Measurements from ENCODE around the gene KRT39.

The KRT39 gene

DNA sequence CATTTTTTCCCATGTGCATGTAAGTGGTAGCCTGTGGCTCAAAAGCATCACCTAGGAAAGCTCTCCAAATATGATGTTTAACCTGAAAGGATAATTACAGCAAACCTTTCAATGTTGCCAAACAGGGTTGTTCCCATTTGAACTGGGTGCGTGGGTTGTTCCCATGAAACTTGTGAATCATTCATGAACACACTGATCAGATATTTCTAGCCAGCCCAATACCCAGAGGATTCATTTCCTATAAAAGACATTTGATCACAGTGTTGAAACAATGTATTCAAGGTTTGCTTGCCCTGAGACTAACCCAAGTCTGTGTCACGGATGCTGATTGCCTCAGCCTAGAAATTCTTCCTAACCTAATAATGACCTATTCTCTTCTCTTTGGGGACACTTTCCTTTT lies 12.9 kb downstream of the KRT39 start:
- H3K4me3 ChIP-seq (ENCODE audit: low read depth, low read length): no peak overlapping the region
- TF ChIP-seq, protein P1, sequence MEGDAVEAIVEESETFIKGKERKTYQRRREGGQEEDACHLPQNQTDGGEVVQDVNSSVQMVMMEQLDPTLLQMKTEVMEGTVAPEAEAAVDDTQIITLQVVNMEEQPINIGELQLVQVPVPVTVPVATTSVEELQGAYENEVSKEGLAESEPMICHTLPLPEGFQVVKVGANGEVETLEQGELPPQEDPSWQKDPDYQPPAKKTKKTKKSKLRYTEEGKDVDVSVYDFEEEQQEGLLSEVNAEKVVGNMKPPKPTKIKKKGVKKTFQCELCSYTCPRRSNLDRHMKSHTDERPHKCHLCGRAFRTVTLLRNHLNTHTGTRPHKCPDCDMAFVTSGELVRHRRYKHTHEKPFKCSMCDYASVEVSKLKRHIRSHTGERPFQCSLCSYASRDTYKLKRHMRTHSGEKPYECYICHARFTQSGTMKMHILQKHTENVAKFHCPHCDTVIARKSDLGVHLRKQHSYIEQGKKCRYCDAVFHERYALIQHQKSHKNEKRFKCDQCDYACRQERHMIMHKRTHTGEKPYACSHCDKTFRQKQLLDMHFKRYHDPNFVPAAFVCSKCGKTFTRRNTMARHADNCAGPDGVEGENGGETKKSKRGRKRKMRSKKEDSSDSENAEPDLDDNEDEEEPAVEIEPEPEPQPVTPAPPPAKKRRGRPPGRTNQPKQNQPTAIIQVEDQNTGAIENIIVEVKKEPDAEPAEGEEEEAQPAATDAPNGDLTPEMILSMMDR (IDR thresholded peaks at IDR 0.05; ENCODE audit: borderline replicate concordance, insufficient read depth, low read depth, low read length): no peak

DNA sequence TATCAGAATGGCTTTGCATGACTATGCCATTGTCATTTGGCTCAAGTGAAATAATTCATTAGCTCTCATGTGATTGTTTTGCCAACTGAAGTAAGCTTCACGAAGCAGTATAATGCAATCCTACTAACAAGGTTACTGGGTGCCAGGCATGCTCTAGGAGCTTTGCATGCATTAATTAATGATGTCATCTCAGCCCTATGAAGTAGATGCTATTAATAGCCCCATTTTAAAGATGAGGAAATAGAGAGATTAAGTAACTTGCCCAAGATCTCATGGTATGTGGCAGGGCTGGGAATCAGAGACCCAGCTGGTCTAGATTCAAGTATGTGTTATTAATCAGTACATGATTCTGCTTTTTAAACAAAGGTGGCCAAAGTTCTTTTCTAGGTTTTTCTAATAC lies 14.1 kb downstream of the KRT39 start:
- TF ChIP-seq, protein P1 (IDR thresholded peaks at IDR 0.05; ENCODE audit: borderline replicate concordance, insufficient read depth, low read depth, low read length): no peak
- no peak overlapping the region for H3K4me3 ChIP-seq (ENCODE audit: low read depth, low read length)

DNA sequence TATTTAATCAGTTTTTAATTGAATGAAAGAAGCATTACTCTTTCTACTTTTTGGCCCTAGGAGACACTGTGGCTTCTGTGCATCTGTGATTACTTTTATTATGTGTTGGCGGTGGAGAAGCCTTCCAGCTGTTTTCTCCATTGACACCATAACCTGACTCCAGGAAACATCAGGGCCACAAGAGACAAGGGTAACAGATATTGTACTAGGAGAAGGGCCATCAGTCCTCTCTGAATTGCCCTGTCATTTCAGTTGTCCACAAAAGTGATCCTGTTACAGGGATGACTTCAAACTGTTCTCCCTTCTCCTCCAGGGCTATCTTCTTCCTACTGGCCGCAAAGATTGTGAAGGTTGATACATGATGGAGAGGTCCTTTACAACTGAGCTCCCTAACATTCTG lies 14.6 kb downstream of the KRT39 start:
- H3K4me3 ChIP-seq (ENCODE audit: low read depth, low read length): no peak overlapping the region
- TF ChIP-seq, protein P1 (IDR thresholded peaks at IDR 0.05; ENCODE audit: borderline replicate concordance, insufficient read depth, low read depth, low read length): no peak

DNA sequence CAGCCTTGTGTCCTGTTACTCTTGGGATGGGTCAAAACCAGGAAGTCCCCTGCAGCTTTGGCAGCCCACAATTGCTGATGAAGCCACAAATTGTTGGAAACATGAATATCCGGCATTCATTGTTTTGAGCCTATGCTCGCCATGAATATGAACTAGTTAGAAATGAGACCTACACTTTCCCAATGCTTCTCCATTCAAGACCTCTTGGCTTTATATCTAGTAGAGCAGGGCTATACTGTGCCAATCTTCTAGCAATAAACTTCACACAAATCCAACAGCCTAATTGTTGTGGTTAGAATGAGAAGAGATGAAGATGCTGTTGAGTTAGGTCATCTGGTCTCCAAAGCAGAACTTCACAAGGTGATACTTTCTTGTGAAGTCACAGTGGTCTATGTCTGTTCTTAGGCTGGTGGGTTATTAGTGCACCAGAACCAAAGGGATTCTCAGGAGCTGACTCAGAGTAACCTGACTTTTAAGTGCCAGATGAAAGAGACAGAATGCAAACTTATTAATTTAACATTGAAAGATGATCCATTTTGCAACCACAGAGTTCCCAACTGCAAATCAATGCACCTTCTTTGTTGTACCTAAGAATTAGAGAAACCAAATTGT lies 15.6 kb downstream of the KRT39 start:
- H3K4me3 ChIP-seq (ENCODE audit: low read depth, low read length): no peak overlapping the region
- TF ChIP-seq, protein P1 (IDR thresholded peaks at IDR 0.05; ENCODE audit: borderline replicate concordance, insufficient read depth, low read depth, low read length): no peak

DNA sequence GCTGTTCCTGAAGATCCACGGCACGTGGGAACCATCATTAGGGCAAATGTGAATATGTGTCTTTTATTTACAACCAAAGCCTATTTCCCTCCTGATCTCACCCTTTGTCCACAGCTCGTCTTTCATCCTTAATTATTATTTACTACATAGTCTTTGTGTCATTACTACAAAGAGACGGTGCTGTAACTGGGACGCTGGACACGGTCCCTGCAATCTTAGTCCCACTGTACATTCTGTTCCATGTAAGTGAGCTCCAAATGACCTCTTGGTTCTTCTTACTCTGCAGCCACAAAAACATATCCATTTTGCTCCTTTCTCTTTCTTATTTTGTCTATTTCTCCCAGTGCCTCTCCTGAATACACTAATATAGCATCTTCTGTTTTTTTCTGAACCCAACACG lies 16.6 kb downstream of the KRT39 start:
- TF ChIP-seq, protein P1 (IDR thresholded peaks at IDR 0.05; ENCODE audit: borderline replicate concordance, insufficient read depth, low read depth, low read length): no peak
- no peak overlapping the region for H3K4me3 ChIP-seq (ENCODE audit: low read depth, low read length)

DNA sequence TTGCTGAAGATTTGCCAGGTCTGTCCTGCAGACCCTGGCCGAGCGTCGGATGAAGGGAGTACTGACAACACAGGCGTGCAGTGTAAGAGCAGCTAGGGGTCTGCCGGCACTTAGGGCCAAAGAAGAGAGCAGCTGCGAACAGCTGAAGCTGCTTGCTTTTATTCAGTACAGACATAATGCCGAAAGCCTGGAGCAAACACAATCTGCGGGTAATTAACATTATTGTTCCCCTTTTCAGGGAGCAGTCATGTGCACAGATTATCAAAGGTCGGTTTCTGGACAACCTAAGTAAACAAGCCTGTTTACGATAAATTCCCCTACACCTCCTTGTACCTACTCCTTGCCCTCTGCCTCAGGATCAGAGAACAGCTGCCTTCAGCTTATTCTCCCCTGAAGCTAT lies 17.3 kb downstream of the KRT39 start:
- H3K4me3 ChIP-seq (ENCODE audit: low read depth, low read length): no peak overlapping the region
- TF ChIP-seq, protein P1 (IDR thresholded peaks at IDR 0.05; ENCODE audit: borderline replicate concordance, insufficient read depth, low read depth, low read length): no peak

DNA sequence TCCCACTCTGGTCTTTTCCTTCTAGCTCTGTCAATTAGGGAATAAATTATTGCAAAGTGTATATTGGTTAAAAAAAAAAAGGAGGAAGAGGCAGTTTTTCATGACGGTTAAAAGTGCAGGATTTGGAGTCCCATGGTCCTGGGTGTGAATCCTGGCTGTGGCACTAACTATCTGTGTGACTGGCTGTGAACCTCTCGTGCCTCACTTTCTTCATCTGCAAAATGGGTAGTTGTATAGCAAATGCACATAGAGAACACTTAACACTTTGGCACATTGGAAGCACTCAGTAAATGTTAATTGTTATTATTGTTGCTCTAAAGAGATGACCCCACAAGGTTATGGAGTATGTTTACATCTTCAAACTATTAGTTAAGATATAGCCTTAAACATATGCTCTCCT lies 18.8 kb downstream of the KRT39 start:
- no peak overlapping the region for H3K4me3 ChIP-seq (ENCODE audit: low read depth, low read length)
- TF ChIP-seq, protein P1 (IDR thresholded peaks at IDR 0.05; ENCODE audit: borderline replicate concordance, insufficient read depth, low read depth, low read length): no peak
